Suprapubic skin (tissue), 4 donors: ENCODE data around the gene LPIN3.

Experiments used
- CTCF ChIP-seq, 2 donors: fragments of 200-600 bp in 1 of 2; fragments of 450-650 bp in 1 of 2; sonication (generic) in 1 of 2; IDR thresholded peaks; one replicate each; pipeline ENCODE4 v1.5.1; 2016 to 2019; ENCODE audit warnings: antibody characterized with exemption in 2 of 2, mild to moderate bottlenecking in 1 of 2, moderate library complexity in 1 of 2
- EP300 ChIP-seq: sonication (generic); formaldehyde crosslinking; IDR thresholded peaks from one replicate; pipeline ENCODE4 v1.6.1; 2017; ENCODE audit warnings: antibody characterized with exemption
- POLR2A ChIP-seq, 2 donors: fragments of 450-650 bp; IDR thresholded peaks; one replicate each; pipeline ENCODE4 v1.6.1; 2017; ENCODE audit warnings: antibody characterized with exemption in 2 of 2, mild to moderate bottlenecking in 2 of 2, moderate library complexity in 2 of 2
- POLR2AphosphoS5 ChIP-seq, 3 donors: sonication (generic); formaldehyde crosslinking; IDR thresholded peaks; one replicate each; pipeline ENCODE4 v1.6.1; 2017; ENCODE audit warnings: antibody characterized with exemption in 3 of 3

- TF ChIP-seq CTCF (IDR thresholded peaks at IDR 0.05) (no peak), POLR2AphosphoS5 (IDR thresholded peaks at IDR 0.05) (no peak), POLR2A (IDR thresholded peaks at IDR 0.05) (no peak), EP300 (no peak)
Measured at GRCh38 chr20:41353530-41353929, 12.9 kb downstream of the LPIN3 start.
